ENCODE data around the gene SPG11. TPM values are rescaled to one million over a fixed set of nuclear protein-coding genes. Genes with fewer than 3 reads are reported as not detected.
"Not testable (repeated sequence)": the region's sequence is repeated elsewhere in the genome, so short reads cannot be mapped to it uniquely, and the experiment has no call there.

The SPG11 gene
- total and polyA plus RNA-seq, 9 of the 15 experiments (the other 6 are each of a cell fraction or from before 2014, with no cell fraction given), result 23.3 to 71.2 (median 45.6) TPM

- intact Hi-C loops (cut with micrococcal nuclease); BruUV-seq (replicated peaks); H3K4me1 ChIP-seq (replicated peaks in 1 of 2; ENCODE audit: control insufficient read depth in 2 of 2, insufficient read depth in 2 of 2, low read length in 2 of 2); H3K27me3 ChIP-seq (ENCODE audit: control insufficient read depth in 2 of 2, insufficient read depth in 2 of 2, low read length in 2 of 2); H3K9me1 ChIP-seq (ENCODE audit: control insufficient read depth, insufficient read depth, low read length); DNase-seq (ENCODE audit: extremely low read depth in 1 of 4, low spot score in 3 of 4); FAIRE-seq; H3K79me2 ChIP-seq (ENCODE audit: control insufficient read depth, insufficient read depth, low read length); H3K27ac ChIP-seq (ENCODE audit: extremely low read depth, low read depth, low read length); ATAC-seq; H4K20me1 ChIP-seq (replicated peaks; ENCODE audit: control insufficient read depth, insufficient read depth, low read length); H3K4me2 ChIP-seq (ENCODE audit: insufficient read depth, low read length); H2AFZ ChIP-seq (ENCODE audit: low read depth, low read length); H3K4me3 ChIP-seq; CTCF ChIA-PET (ENCODE audit: low intra/inter-chr PET ratio); POLR2A ChIA-PET; H3K9ac ChIP-seq (ENCODE audit: insufficient read depth in 1 of 2, low read depth in 2 of 2, low read length in 2 of 2); H3K9me3 ChIP-seq (replicated peaks; ENCODE audit: control insufficient read depth, insufficient read depth, low read depth, low read length); in situ Hi-C loops (cut with MboI): not testable (repeated sequence)
- 71% methylated on average over 2 of the region's 2 CpGs for WGBS (ENCODE audit: insufficient coverage, low coverage, missing lambda C conversion rate)
- peaks cover 90% of the 10 kb centered on the region for H3K36me3 ChIP-seq (ENCODE audit: control insufficient read depth, insufficient read depth, low read length)
Measured at GRCh38 chr15:44625286-44625685, 38.2 kb downstream of the SPG11 start.

GRCh38 chr15:44623178-44623577 is 40.3 kb downstream of the SPG11 start:
- no peak for FAIRE-seq
- H2AFZ ChIP-seq (ENCODE audit: low read depth, low read length), result no peak overlapping the region
- H4K20me1 ChIP-seq (replicated peaks; ENCODE audit: control insufficient read depth, insufficient read depth, low read length), result no peaks in the 10 kb centered on the region
- intact Hi-C loops (cut with micrococcal nuclease) (no loop called here), in situ Hi-C loops (cut with MboI) (no loop called here)
- BruUV-seq (replicated peaks), result no TSS peak
- CTCF ChIA-PET (ENCODE audit: low intra/inter-chr PET ratio), result no interaction called here
- TF ChIP-seq POLR2AphosphoS5 (IDR thresholded peaks at IDR 0.05; ENCODE audit: control insufficient read depth, insufficient read depth, low read depth, low read length) (no peak), KDM4B (IDR thresholded peaks at IDR 0.05; ENCODE audit: borderline replicate concordance in 2 of 2, low read depth in 1 of 2) (no peak), MXI1 (IDR thresholded peaks at IDR 0.05; ENCODE audit: low read depth, low read length) (no peak), HNRNPK (IDR thresholded peaks at IDR 0.05; ENCODE audit: low read depth, low read length, poor library complexity, severe bottlenecking) (no peak), SNIP1 (IDR thresholded peaks at IDR 0.05; ENCODE audit: low read depth) (no peak), EWSR1 (IDR thresholded peaks at IDR 0.05; ENCODE audit: borderline replicate concordance, low read depth, partially characterized antibody) (no peak), HSF4 (CRISPR knock-in tag; IDR thresholded peaks at IDR 0.05; ENCODE audit: borderline replicate concordance) (no peak)
- DNase-seq (ENCODE audit: extremely low read depth in 1 of 4, low spot score in 3 of 4), result no peak
- no peak overlapping the region for H3K27ac ChIP-seq (ENCODE audit: extremely low read depth, low read depth, low read length)
- H3K9me3 ChIP-seq (replicated peaks; ENCODE audit: control insufficient read depth, insufficient read depth, low read depth, low read length), result no peaks in the 10 kb centered on the region
- no peaks in the 10 kb centered on the region for H3K27me3 ChIP-seq (ENCODE audit: control insufficient read depth in 2 of 2, insufficient read depth in 2 of 2, low read length in 2 of 2)
- POLR2A ChIA-PET, result interaction anchor here (1.2 to 1.6 kb wide), 2 partner anchors 15 to 89 kb away, joined by 3 to 4 read pairs; no protein-coding TSS in a partner anchor
- no peaks in the 10 kb centered on the region for H3K4me1 ChIP-seq (replicated peaks in 1 of 2; ENCODE audit: control insufficient read depth in 2 of 2, insufficient read depth in 2 of 2, low read length in 2 of 2)
- no peaks in the 10 kb centered on the region for H3K9me1 ChIP-seq (ENCODE audit: control insufficient read depth, insufficient read depth, low read length)
- no peaks in the 10 kb centered on the region for H3K79me2 ChIP-seq (ENCODE audit: control insufficient read depth, insufficient read depth, low read length)
- H3K4me3 ChIP-seq, result no peak overlapping the region
- H3K36me3 ChIP-seq (ENCODE audit: control insufficient read depth, insufficient read depth, low read length), result peaks cover 86% of the 10 kb centered on the region
- no peak overlapping the region for H3K9ac ChIP-seq (ENCODE audit: insufficient read depth in 1 of 2, low read depth in 2 of 2, low read length in 2 of 2)
- H3K4me2 ChIP-seq (ENCODE audit: insufficient read depth, low read length), result no peak overlapping the region
- no peak for ATAC-seq

All from K562 (cell line).